Aorta (tissue), 5 donors: ENCODE data around the gene NKAPD1. TPM values are rescaled to one million over a fixed set of nuclear protein-coding genes. Genes with fewer than 3 reads are reported as not detected.

Experiments used
- ATAC-seq: fragments of 200-7000 bp; cut with Tn5 transposase; one replicate; pipeline ENCODE4 v1.9.1; 2022; ENCODE audit warnings: moderate library complexity; ENCODE audit not compliant: low FRiP score
- DNase-seq, 2 donors: peaks; one replicate each; pipeline ENCODE4 v3.0.0-alpha.2; 2020
- H3K27ac ChIP-seq, 2 donors: one replicate each; pipeline ENCODE4 v1.5.1; 2013; ENCODE audit warnings: low read length in 2 of 2, mild to moderate bottlenecking in 2 of 2, moderate library complexity in 2 of 2, control low read depth in 1 of 2, inconsistent platforms in 1 of 2, low read depth in 1 of 2
- H3K27me3 ChIP-seq, 2 donors: one replicate each; pipeline ENCODE4 v1.6.1; 2013; ENCODE audit warnings: control low read depth in 1 of 2, low read length in 1 of 2, mild to moderate bottlenecking in 1 of 2, moderate library complexity in 1 of 2; ENCODE audit not compliant: insufficient read depth in 2 of 2, control insufficient read depth in 1 of 2
- H3K36me3 ChIP-seq, 2 donors: one replicate each; pipeline ENCODE4 v1.6.1; 2013; ENCODE audit warnings: control low read depth in 1 of 2, low read length in 1 of 2, mild to moderate bottlenecking in 1 of 2; ENCODE audit not compliant: insufficient read depth in 2 of 2, control insufficient read depth in 1 of 2
- H3K4me1 ChIP-seq, 2 donors: one replicate each; pipeline ENCODE4 v1.6.1; 2013; ENCODE audit warnings: low read length in 2 of 2, control low read depth in 1 of 2, mild to moderate bottlenecking in 1 of 2, moderate library complexity in 1 of 2; ENCODE audit not compliant: insufficient read depth in 2 of 2, control insufficient read depth in 1 of 2
- H3K4me3 ChIP-seq, 2 donors: one replicate each; pipeline ENCODE4 v1.5.1; 2013; ENCODE audit warnings: low read length in 2 of 2, control low read depth in 1 of 2, mild to moderate bottlenecking in 1 of 2
- H3K9me3 ChIP-seq: one replicate; pipeline ENCODE4 v1.6.1; 2013; ENCODE audit warnings: mild to moderate bottlenecking, low read length; ENCODE audit not compliant: control insufficient read depth
- WGBS, 2 donors: extraction: QIAGEN DNeasy Blood & Tissue Kit; methylation state at CpG; one replicate each; pipeline ENCODE4 v1.1.7; 2013; 5-methylcytosine and 5-hydroxymethylcytosine counted together
- intact Hi-C, 2 donors: fragments of 100-400 bp; cut with DNase I; formaldehyde crosslinking; loops; one replicate each; pipeline versions ENCODE4 v1.14.2 to v1.15.0; 2022
- polyA plus RNA-seq, 2 donors: library from polyadenylated mRNA; stranded (reverse); fragments of 200-250 nt; gene quantifications; one replicate each; pipeline ENCODE4 v1.2.3, GENCODE V29; 2013
- total RNA-seq, 2 donors: library from RNA; stranded (reverse); fragmentation: NEBNext Ultra II Directional; extraction: Animal tissue kit (Norgen Biotek cat#: 25700); gene quantifications; one replicate each; pipeline ENCODE4 v1.2.1, GENCODE V29; 2021
- donor health status: healthy with polysubstance abuse.
- donor health status: Bipolar disorder and iron deficiency.
- donor health status: DM: no; HTN: no; CAD: no.
- donor health status: DM: no; HTN: no; CAD: no.
- donor health status: DM: yes; HTN: yes; CAD: no.

NKAPD1 gene
- total and polyA plus RNA-seq, 4 donors, result 14.4 to 19.7 (median 15.5) TPM

GRCh38 chr11:112121981-112122615 lies 48.0 kb downstream of the NKAPD1 start:
- no peaks in the 10 kb centered on the region for H3K27me3 ChIP-seq
- WGBS, 2 donors, result 94% methylated on average over 5 of the region's 5 CpGs
- ATAC-seq, result no peak
- no peak overlapping the region for H3K4me3 ChIP-seq
- no peaks in the 10 kb centered on the region for H3K36me3 ChIP-seq
- DNase-seq, result no peak
- H3K4me1 ChIP-seq, result no peaks in the 10 kb centered on the region
- H3K27ac ChIP-seq, result no peak overlapping the region
- H3K9me3 ChIP-seq, result no peaks in the 10 kb centered on the region
- intact Hi-C loops, result no loop called here

GRCh38 chr11:112123129-112123528 lies 49.0 kb downstream of the NKAPD1 start:
- Histone ChIP-seq H3K27ac (no peak overlapping the region), H3K4me3 (no peak overlapping the region), H3K36me3 (no peaks in the 10 kb centered on the region), H3K9me3 (no peaks in the 10 kb centered on the region), H3K27me3 (no peaks in the 10 kb centered on the region), H3K4me1 (no peaks in the 10 kb centered on the region)
- ATAC-seq (no peak), DNase-seq (no peak)
- intact Hi-C loops, result no loop called here
- 63 to 77% methylated on average over 4 of the region's 4 CpGs for WGBS, 2 donors

GRCh38 chr11:112127056-112127455 lies 53.0 kb downstream of the NKAPD1 start:
- ATAC-seq (no peak), DNase-seq (no peak)
- Histone ChIP-seq H3K27me3 (no peaks in the 10 kb centered on the region), H3K4me1 (no peaks in the 10 kb centered on the region), H3K4me3 (no peak overlapping the region), H3K9me3 (no peaks in the 10 kb centered on the region), H3K27ac (no peak overlapping the region), H3K36me3 (no peaks in the 10 kb centered on the region)
- 97 to 98% methylated on average over 2 of the region's 2 CpGs for WGBS, 2 donors
- intact Hi-C loops, result no loop called here

- no peak for ATAC-seq
- intact Hi-C loops, result no loop called here
- no peaks in the 10 kb centered on the region for H3K4me1 ChIP-seq
- no peaks in the 10 kb centered on the region for H3K9me3 ChIP-seq
- no peak overlapping the region for H3K27ac ChIP-seq
- WGBS, 2 donors, result 51 to 65% methylated on average over 3 of the region's 3 CpGs
- H3K4me3 ChIP-seq, result no peak overlapping the region
- no peaks in the 10 kb centered on the region for H3K27me3 ChIP-seq
- H3K36me3 ChIP-seq, result no peaks in the 10 kb centered on the region
- DNase-seq, result peak; percentile 79 to 80
Observed at GRCh38 chr11:112128483-112129121, 54.5 kb downstream of the NKAPD1 start.

GRCh38 chr11:112129656-112130055 lies 55.6 kb downstream of the NKAPD1 start:
- H3K4me3 ChIP-seq, result no peak overlapping the region
- ATAC-seq (no peak), DNase-seq (peak in 1 of 2 donors; percentile 64)
- H3K36me3 ChIP-seq, result no peaks in the 10 kb centered on the region
- no peaks in the 10 kb centered on the region for H3K27me3 ChIP-seq
- H3K27ac ChIP-seq, result no peak overlapping the region
- H3K4me1 ChIP-seq, result no peaks in the 10 kb centered on the region
- intact Hi-C loops, result no loop called here
- H3K9me3 ChIP-seq, result no peaks in the 10 kb centered on the region
- WGBS, 2 donors, result 88 to 94% methylated on average over 5 of the region's 5 CpGs

DNA sequence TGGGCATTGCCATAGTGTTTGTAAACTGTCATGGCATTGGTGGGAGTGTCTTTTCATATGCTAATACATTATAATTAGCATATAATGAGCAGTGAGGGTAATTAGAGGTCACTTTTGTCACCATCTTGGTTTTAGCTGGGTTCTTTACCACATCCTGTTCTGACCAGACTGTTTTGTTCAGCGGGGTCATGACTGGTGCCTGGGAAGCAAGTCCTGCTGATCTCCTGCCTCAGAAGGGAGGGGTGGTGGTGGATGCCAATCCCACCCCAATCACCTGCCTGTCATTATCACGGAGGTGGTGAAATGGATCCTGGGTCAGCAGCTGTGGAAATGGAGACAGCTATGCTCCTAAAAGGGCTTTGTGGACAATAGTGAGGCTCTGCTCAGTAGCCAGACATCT lies 58.6 kb downstream of the NKAPD1 start:
- Histone ChIP-seq H3K4me3 (no peak overlapping the region), H3K36me3 (no peaks in the 10 kb centered on the region), H3K27me3 (no peaks in the 10 kb centered on the region), H3K4me1 (no peaks in the 10 kb centered on the region), H3K9me3 (no peaks in the 10 kb centered on the region), H3K27ac (no peak overlapping the region)
- intact Hi-C loops, result no loop called here
- DNase-seq (no peak), ATAC-seq (no peak)
- 58 to 64% methylated on average over 2 of the region's 2 CpGs for WGBS, 2 donors

DNA sequence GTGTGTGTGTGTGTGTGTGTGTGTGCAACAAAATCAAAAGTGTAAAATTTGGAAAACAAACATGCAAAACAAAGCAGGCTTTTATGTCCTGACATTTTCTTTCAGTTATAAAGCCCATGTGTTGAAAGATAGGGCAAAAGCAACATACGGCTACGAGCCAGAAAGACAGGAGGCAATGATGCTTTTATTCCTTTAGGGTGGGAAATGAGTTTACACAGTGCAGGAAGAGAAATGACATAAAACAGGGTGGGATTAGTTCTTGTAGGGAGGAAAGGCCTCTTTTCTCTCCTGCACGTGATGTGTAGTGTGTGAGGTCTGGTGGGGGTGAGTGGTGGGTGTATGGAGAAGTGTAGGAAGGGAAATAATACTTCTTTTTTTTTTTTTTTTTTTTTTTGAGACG lies 60.4 kb downstream of the NKAPD1 start:
- WGBS, 2 donors, result 84 to 90% methylated on average over 3 of the region's 4 CpGs
- no peak overlapping the region for H3K4me3 ChIP-seq
- no peaks in the 10 kb centered on the region for H3K36me3 ChIP-seq
- no peaks in the 10 kb centered on the region for H3K9me3 ChIP-seq
- ATAC-seq (no peak), DNase-seq (no peak)
- intact Hi-C loops, result no loop called here
- no peaks in the 10 kb centered on the region for H3K27me3 ChIP-seq
- no peak overlapping the region for H3K27ac ChIP-seq
- no peaks in the 10 kb centered on the region for H3K4me1 ChIP-seq
